ENCODE results near the gene AUTS2. TPM values are rescaled to one million over a fixed set of nuclear protein-coding genes. Genes with fewer than 3 reads are reported as not detected.

Gene AUTS2
- total RNA-seq, 3 donors from 2014 or later, result 31.5 to 94.3 (median 81.3) TPM

GRCh38 chr7:70587739-70588138 is 989.5 kb downstream of the AUTS2 start:
- Histone ChIP-seq H3K4me3 (no peak overlapping the region), H3K27ac (no peak overlapping the region), H3K36me3 (no peaks in the 10 kb centered on the region), H3K4me1 (peaks cover 0 to 10% of the 10 kb centered on the region in 2 donors), H3K9me3 (no peaks in the 10 kb centered on the region), H3K27me3 (no peaks in the 10 kb centered on the region)
- DNase-seq (ENCODE audit: low spot score in 2 of 2), result no peak
- intact Hi-C loops (cut with DNase I; ENCODE audit: low total_unique reads), result no loop called here
- TF ChIP-seq POLR2AphosphoS5 (IDR thresholded peaks at IDR 0.05), result no peak
- TF ChIP-seq POLR2A (IDR thresholded peaks at IDR 0.05), result no peak
- TF ChIP-seq CTCF (IDR thresholded peaks at IDR 0.05), result no peak

- H3K27me3 ChIP-seq, result no peaks in the 10 kb centered on the region
- H3K9me3 ChIP-seq, result no peaks in the 10 kb centered on the region
- H3K4me3 ChIP-seq, result no peak overlapping the region
- H3K4me1 ChIP-seq, result peaks cover 0 to 10% of the 10 kb centered on the region in 2 donors
- H3K27ac ChIP-seq, result no peak overlapping the region
- no peaks in the 10 kb centered on the region for H3K36me3 ChIP-seq
- intact Hi-C loops (cut with DNase I; ENCODE audit: low total_unique reads), result no loop called here
- no peak for DNase-seq (ENCODE audit: low spot score in 2 of 2)
- TF ChIP-seq POLR2A (IDR thresholded peaks at IDR 0.05) (no peak), POLR2AphosphoS5 (IDR thresholded peaks at IDR 0.05) (no peak), CTCF (IDR thresholded peaks at IDR 0.05) (no peak)
Measured at GRCh38 chr7:70588191-70588921, 990.1 kb downstream of the AUTS2 start.

- no peak for DNase-seq (ENCODE audit: low spot score in 2 of 2)
- Histone ChIP-seq H3K9me3 (no peaks in the 10 kb centered on the region), H3K4me1 (peaks cover 0 to 9% of the 10 kb centered on the region in 2 donors), H3K36me3 (no peaks in the 10 kb centered on the region), H3K27ac (no peak overlapping the region), H3K4me3 (no peak overlapping the region), H3K27me3 (no peaks in the 10 kb centered on the region)
- intact Hi-C loops (cut with DNase I; ENCODE audit: low total_unique reads), result no loop called here
- TF ChIP-seq CTCF (IDR thresholded peaks at IDR 0.05), result no peak
- TF ChIP-seq POLR2AphosphoS5 (IDR thresholded peaks at IDR 0.05), result no peak
Measured at GRCh38 chr7:70589010-70589409, 990.7 kb downstream of the AUTS2 start.

GRCh38 chr7:70589590-70589989 is 991.3 kb downstream of the AUTS2 start:
- H3K27me3 ChIP-seq, result no peaks in the 10 kb centered on the region
- H3K4me3 ChIP-seq, result no peak overlapping the region
- no peak for DNase-seq (ENCODE audit: low spot score in 2 of 2)
- no peaks in the 10 kb centered on the region for H3K9me3 ChIP-seq
- intact Hi-C loops (cut with DNase I; ENCODE audit: low total_unique reads), result no loop called here
- no peaks in the 10 kb centered on the region for H3K36me3 ChIP-seq
- no peak for TF ChIP-seq CTCF (IDR thresholded peaks at IDR 0.05)
- TF ChIP-seq POLR2A (IDR thresholded peaks at IDR 0.05), result no peak
- no peak for TF ChIP-seq POLR2AphosphoS5 (IDR thresholded peaks at IDR 0.05)
- no peak overlapping the region for H3K27ac ChIP-seq
- H3K4me1 ChIP-seq, result peaks cover 0 to 3% of the 10 kb centered on the region in 2 donors

GRCh38 chr7:70590126-70590854 is 992.0 kb downstream of the AUTS2 start:
- intact Hi-C loops (cut with DNase I; ENCODE audit: low total_unique reads), result no loop called here
- no peak overlapping the region for H3K27ac ChIP-seq
- no peak for TF ChIP-seq POLR2A (IDR thresholded peaks at IDR 0.05)
- no peak for TF ChIP-seq CTCF (IDR thresholded peaks at IDR 0.05)
- no peak for TF ChIP-seq POLR2AphosphoS5 (IDR thresholded peaks at IDR 0.05)
- no peaks in the 10 kb centered on the region for H3K36me3 ChIP-seq
- H3K4me3 ChIP-seq, result no peak overlapping the region
- H3K4me1 ChIP-seq, result no peaks in the 10 kb centered on the region
- DNase-seq (ENCODE audit: low spot score in 2 of 2), result no peak
- no peaks in the 10 kb centered on the region for H3K9me3 ChIP-seq
- no peaks in the 10 kb centered on the region for H3K27me3 ChIP-seq

Data from breast epithelium (tissue), 4 donors.